DOHH2 (cell line): Measurements from ENCODE around the gene RTRAF.

ENCODE experiments used
- H3F3A ChIP-seq: fragments of 200-600 bp; sonication (generic), shearing (Covaris generic); 2 replicates; pipeline ENCODE4 v1.6.0; 2016; ENCODE audit warnings: antibody characterized with exemption, mild to moderate bottlenecking; ENCODE audit not compliant: control insufficient read depth, insufficient read depth
- H3K27ac ChIP-seq: fragments of 200-600 bp; sonication (generic); 2 replicates; pipeline ENCODE4 v1.5.1; 2014; ENCODE audit warnings: low read depth, mild to moderate bottlenecking, low read length, moderate library complexity
- H3K27me3 ChIP-seq: fragments of 200-600 bp; sonication (generic); 2 replicates; pipeline ENCODE4 v1.6.1; 2014; ENCODE audit warnings: mild to moderate bottlenecking, low read length, mixed read lengths; ENCODE audit not compliant: control insufficient read depth
- H3K36me3 ChIP-seq: fragments of 200-600 bp; sonication (generic); 2 replicates; pipeline ENCODE4 v1.6.1; 2014; ENCODE audit warnings: mild to moderate bottlenecking, low read length, moderate library complexity, mixed read lengths; ENCODE audit not compliant: control insufficient read depth
- H3K4me1 ChIP-seq: fragments of 200-600 bp; sonication (generic); 2 replicates; pipeline ENCODE4 v1.6.1; 2014; ENCODE audit warnings: mild to moderate bottlenecking, low read length, mixed read lengths; ENCODE audit not compliant: control insufficient read depth
- H3K4me2 ChIP-seq: fragments of 200-600 bp; sonication (generic); 2 replicates; pipeline ENCODE4 v1.6.0; 2014; ENCODE audit warnings: mild to moderate bottlenecking, low read length, moderate library complexity
- H3K4me3 ChIP-seq: fragments of 200-600 bp; sonication (generic); 2 replicates; pipeline ENCODE4 v1.5.1; 2014; ENCODE audit warnings: mild to moderate bottlenecking, low read length, mixed read lengths
- H3K79me2 ChIP-seq: fragments of 200-600 bp; sonication (generic); 2 replicates; pipeline ENCODE4 v1.6.1; 2014; ENCODE audit warnings: mild to moderate bottlenecking, low read length, mixed read lengths; ENCODE audit not compliant: control insufficient read depth
- H3K9me2 ChIP-seq: fragments of 200-600 bp; sonication (generic); replicated peaks from 2 replicates; pipeline ENCODE4 v1.6.1; 2014; ENCODE audit warnings: mild to moderate bottlenecking, low read length, mixed read lengths; ENCODE audit not compliant: control insufficient read depth
- H3K9me3 ChIP-seq: fragments of 200-600 bp; sonication (generic); 2 replicates; pipeline ENCODE4 v1.6.1; 2014; ENCODE audit warnings: antibody characterized with exemption, low read length, mixed read lengths; ENCODE audit not compliant: control insufficient read depth, insufficient read depth
- H4K20me1 ChIP-seq: fragments of 200-600 bp; sonication (generic); 2 replicates; pipeline ENCODE4 v1.6.0; 2014; ENCODE audit warnings: low read depth, mild to moderate bottlenecking, antibody characterized with exemption, low read length, moderate library complexity; ENCODE audit not compliant: control insufficient read depth, insufficient read depth
- CTCF ChIP-seq: fragments of 200-600 bp; sonication (generic); IDR thresholded peaks from one replicate; pipeline ENCODE4 v1.5.1; 2014; ENCODE audit warnings: antibody characterized with exemption, mild to moderate bottlenecking, low read depth, low read length; ENCODE audit not compliant: poor library complexity, severe bottlenecking
- EZH2phosphoT487 ChIP-seq: fragments of 200-600 bp; sonication (generic); IDR thresholded peaks from 2 replicates; pipeline ENCODE4 v1.6.1; 2017; ENCODE audit warnings: borderline replicate concordance, mild to moderate bottlenecking, antibody characterized with exemption, low read length, moderate library complexity, mixed read lengths

The RTRAF gene

GRCh38 chr14:52039124-52039815 lies 49.9 kb downstream of the RTRAF start:
- Histone ChIP-seq H4K20me1 (no peaks in the 10 kb centered on the region), H3K36me3 (no peaks in the 10 kb centered on the region), H3K9me2 (no peaks in the 10 kb centered on the region), H3K4me3 (no peak overlapping the region), H3K4me2 (no peak overlapping the region), H3K27ac (no peak overlapping the region), H3F3A (no peaks in the 10 kb centered on the region), H3K9me3 (no peaks in the 10 kb centered on the region; the same call in 1 of the 2 replicates), H3K79me2 (no peaks in the 10 kb centered on the region), H3K4me1 (no peaks in the 10 kb centered on the region), H3K27me3 (peaks cover 18% of the 10 kb centered on the region)
- no peak for TF ChIP-seq CTCF
- TF ChIP-seq EZH2phosphoT487, result no peak

- H3K4me3 ChIP-seq, result no peak overlapping the region
- H3K27me3 ChIP-seq, result peaks cover 22% of the 10 kb centered on the region
Observed at GRCh38 chr14:52040598-52040997, 51.3 kb downstream of the RTRAF start.

GRCh38 chr14:52042371-52043289 lies 53.3 kb downstream of the RTRAF start:
- H3K36me3 ChIP-seq, result no peaks in the 10 kb centered on the region
- H3K4me2 ChIP-seq, result no peak overlapping the region
- no peak overlapping the region for H3K4me3 ChIP-seq
- no peaks in the 10 kb centered on the region for H3K79me2 ChIP-seq
- peaks cover 25% of the 10 kb centered on the region for H3K27me3 ChIP-seq
- TF ChIP-seq CTCF, result no peak
- no peak for TF ChIP-seq EZH2phosphoT487
- no peaks in the 10 kb centered on the region for H4K20me1 ChIP-seq
- H3K9me2 ChIP-seq, result no peaks in the 10 kb centered on the region
- H3K27ac ChIP-seq, result no peak overlapping the region
- no peaks in the 10 kb centered on the region for H3K4me1 ChIP-seq
- H3K9me3 ChIP-seq, result no peaks in the 10 kb centered on the region
- no peaks in the 10 kb centered on the region for H3F3A ChIP-seq

More at GRCh38 chr14:52040598-52040997, 51.3 kb downstream of the RTRAF start:
- H3K79me2 ChIP-seq, result no peaks in the 10 kb centered on the region
- H3K4me2 ChIP-seq, result no peak overlapping the region
- H4K20me1 ChIP-seq, result no peaks in the 10 kb centered on the region
- H3F3A ChIP-seq, result no peaks in the 10 kb centered on the region
- H3K4me1 ChIP-seq, result no peaks in the 10 kb centered on the region
- no peak overlapping the region for H3K27ac ChIP-seq
- H3K9me3 ChIP-seq, result no peaks in the 10 kb centered on the region
- TF ChIP-seq CTCF (no peak), EZH2phosphoT487 (no peak)
- H3K36me3 ChIP-seq, result no peaks in the 10 kb centered on the region
- H3K9me2 ChIP-seq, result no peaks in the 10 kb centered on the region
